BJ (cell line): ENCODE results near the gene ANO4. TPM values are rescaled to one million over a fixed set of nuclear protein-coding genes. Genes with fewer than 3 reads are reported as not detected.
"Not testable (repeated sequence)": the region's sequence is repeated elsewhere in the genome, so short reads cannot be mapped to it uniquely, and the experiment has no call there.

Experiments
- CTCF ChIA-PET: fragments of 350-600 bp; formaldehyde crosslinking; extraction: SDS; loops from one replicate; lab custom pipeline; 2021; ENCODE audit warnings: antibody characterized with exemption, inconsistent platforms; lab: Yijun Ruan, JAX
- POLR2A ChIA-PET: fragments of 300-600 bp; sonication (Branson Sonifier 250); formaldehyde crosslinking; extraction: SDS; loops from one replicate; lab custom pipeline; 2021; ENCODE audit warnings: antibody characterized with exemption; lab: Charles Lee
- DNase-seq: peaks from one replicate; pipeline ENCODE4 v3.0.0-alpha.2; 2011; ENCODE audit warnings: low read depth
- H3K27me3 ChIP-seq: 2 replicates; pipeline ENCODE4 v1.6.0; 2011; ENCODE audit warnings: low read length; ENCODE audit not compliant: control insufficient read depth, insufficient read depth
- H3K36me3 ChIP-seq: 2 replicates; pipeline ENCODE4 v1.5.1; 2011; ENCODE audit warnings: low read length; ENCODE audit not compliant: control insufficient read depth, insufficient read depth
- H3K4me3 ChIP-seq: 2 replicates; pipeline ENCODE4 v1.5.1; 2011; ENCODE audit warnings: low read depth, mild to moderate bottlenecking, control low read depth, low read length
- polyA plus RNA-seq: library from polyadenylated mRNA; depleted of rRNA; stranded (reverse); fragments of >200 nt; gene quantifications from 2 replicates; pipeline ENCODE4 v1.2.3, GENCODE V29; 2011
- TF ChIP-seq, protein P1 (sequence below): IDR thresholded peaks from 2 replicates; pipeline ENCODE4 v1.5.1; 2011; ENCODE audit warnings: low read depth, mild to moderate bottlenecking, control low read depth, inconsistent platforms, low read length, moderate library complexity; ENCODE audit not compliant: insufficient read depth

Gene ANO4
- polyA plus RNA-seq, 1 experiment = 7.1 TPM

DNA sequence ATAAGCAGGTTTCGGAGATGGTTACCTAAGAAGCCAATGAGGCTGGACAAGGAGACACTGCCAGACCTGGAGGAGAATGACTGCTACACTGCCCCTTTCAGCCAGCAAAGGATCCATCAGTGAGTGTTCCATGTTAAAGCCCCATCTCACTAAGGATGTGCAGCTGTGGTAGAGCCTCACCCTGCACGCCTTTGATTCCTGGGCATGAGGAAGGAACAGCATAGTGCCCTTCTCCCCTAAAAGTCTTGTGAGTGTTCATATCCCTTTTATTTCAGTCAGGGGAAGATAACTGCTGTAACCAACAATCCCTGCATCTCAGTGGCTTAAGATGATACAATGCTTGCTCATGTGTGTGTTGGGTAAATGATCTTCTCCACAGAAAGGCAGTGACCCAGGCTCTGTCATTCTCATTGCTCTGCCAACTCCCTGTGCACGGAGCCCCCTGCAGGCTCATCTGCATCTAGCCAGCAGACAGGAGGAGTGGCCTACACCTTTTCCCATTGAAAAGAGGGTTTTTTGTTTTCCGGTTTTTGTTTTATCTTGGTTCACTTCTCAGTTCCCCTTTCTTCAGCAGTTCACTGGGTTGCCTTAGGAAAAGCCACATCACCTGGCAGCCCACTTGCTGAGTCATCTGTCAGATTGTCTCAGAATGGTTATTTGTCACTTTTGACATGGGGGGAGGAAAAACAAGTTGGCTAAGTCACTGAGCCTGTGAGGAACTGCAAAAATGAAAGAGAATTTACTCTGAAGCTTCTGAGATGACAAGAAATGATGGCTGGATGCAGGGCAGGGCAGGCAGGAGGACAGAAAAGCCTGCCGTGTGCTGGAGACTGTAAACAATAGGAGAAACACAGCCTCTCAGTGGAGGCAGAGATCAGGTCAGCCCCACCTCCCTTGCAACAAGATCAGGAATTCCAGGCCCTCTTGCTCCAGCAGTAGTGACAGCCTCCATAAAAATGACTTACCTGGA lies 193.3 kb downstream of the ANO4 start:
- no peaks in the 10 kb centered on the region for H3K36me3 ChIP-seq
- no peaks in the 10 kb centered on the region for H3K27me3 ChIP-seq
- TF ChIP-seq, protein P1, sequence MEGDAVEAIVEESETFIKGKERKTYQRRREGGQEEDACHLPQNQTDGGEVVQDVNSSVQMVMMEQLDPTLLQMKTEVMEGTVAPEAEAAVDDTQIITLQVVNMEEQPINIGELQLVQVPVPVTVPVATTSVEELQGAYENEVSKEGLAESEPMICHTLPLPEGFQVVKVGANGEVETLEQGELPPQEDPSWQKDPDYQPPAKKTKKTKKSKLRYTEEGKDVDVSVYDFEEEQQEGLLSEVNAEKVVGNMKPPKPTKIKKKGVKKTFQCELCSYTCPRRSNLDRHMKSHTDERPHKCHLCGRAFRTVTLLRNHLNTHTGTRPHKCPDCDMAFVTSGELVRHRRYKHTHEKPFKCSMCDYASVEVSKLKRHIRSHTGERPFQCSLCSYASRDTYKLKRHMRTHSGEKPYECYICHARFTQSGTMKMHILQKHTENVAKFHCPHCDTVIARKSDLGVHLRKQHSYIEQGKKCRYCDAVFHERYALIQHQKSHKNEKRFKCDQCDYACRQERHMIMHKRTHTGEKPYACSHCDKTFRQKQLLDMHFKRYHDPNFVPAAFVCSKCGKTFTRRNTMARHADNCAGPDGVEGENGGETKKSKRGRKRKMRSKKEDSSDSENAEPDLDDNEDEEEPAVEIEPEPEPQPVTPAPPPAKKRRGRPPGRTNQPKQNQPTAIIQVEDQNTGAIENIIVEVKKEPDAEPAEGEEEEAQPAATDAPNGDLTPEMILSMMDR = peak; percentile 71
- ChIA-PET CTCF (interaction anchor here (0.8 to 2.1 kb wide), 8 partner anchors 10 to 336 kb away, joined by 3 to 13 read pairs (median 4); no protein-coding TSS in a partner anchor), POLR2A (interaction anchor here (0.9 kb wide), 1 partner anchor 57 kb away, joined by 3 read pairs; no protein-coding TSS in a partner anchor)
- H3K4me3 ChIP-seq = no peak overlapping the region
- no peak for DNase-seq

DNA sequence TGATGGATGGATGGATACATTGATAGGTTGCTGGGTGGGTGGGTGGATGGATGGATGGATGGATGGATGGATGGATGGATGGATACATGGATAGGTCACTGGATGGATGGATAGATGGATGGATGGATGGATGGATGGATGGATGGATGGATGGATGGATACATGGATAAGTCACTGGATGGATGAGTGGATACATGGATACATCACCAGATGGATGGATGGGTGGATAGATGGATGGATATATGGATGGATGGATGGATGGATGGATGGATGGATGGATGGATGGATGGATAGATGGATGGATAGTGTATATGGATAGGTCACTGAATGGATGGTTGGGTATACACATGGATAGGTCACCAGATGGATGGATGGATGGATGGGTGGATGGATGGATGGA lies 194.9 kb downstream of the ANO4 start:
- H3K36me3 ChIP-seq, DNase-seq, H3K27me3 ChIP-seq, H3K4me3 ChIP-seq, POLR2A ChIA-PET, CTCF ChIA-PET: not testable (repeated sequence)

DNA sequence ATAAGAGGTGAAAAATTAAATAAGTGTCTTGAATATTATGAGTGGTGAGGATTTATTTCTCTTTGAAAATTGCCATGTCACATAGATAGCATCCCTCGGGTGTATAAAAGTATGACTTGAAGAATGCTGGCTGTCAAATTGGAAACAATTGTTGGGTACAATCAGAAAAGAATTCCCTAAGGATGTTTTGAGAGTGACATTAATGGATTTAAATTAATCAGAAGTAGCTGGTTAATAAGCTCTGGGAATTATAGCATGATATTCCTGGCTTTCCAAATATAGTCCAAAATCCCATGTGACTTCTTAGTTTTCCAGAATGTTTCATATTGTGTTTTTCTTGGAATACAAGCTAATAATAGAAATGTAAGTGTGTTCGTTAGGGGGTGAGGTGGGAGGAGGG lies 196.5 kb downstream of the ANO4 start:
- Histone ChIP-seq H3K36me3 (no peaks in the 10 kb centered on the region), H3K4me3 (no peak overlapping the region), H3K27me3 (no peaks in the 10 kb centered on the region)
- TF ChIP-seq, protein P1 = no peak
- no peak for DNase-seq
- CTCF ChIA-PET = interaction anchor here (0.9 kb wide), 1 partner anchor 249 kb away, joined by 3 read pairs; no protein-coding TSS in a partner anchor
- POLR2A ChIA-PET = no interaction called here

DNA sequence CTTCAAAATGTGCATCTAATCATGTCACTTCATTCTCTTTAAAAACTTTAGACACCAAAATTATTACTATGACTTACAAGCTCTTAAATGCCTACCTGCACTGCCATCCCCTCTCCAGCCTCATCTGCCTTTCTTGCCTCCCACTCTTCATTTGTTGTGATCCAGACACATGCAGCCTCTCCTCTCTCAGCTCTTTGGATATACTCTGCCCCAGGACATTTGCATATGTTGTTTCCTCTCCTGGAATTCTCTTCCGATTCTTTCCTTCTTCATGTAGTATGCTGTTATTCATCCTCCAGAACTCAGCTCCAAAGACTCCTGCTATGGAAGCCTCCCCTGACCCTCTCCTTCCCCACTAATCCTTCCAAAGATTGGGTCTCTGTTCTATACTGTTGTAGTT lies 197.6 kb downstream of the ANO4 start:
- TF ChIP-seq, protein P1 = no peak
- Histone ChIP-seq H3K36me3 (no peaks in the 10 kb centered on the region), H3K4me3 (no peak overlapping the region), H3K27me3 (no peaks in the 10 kb centered on the region)
- POLR2A ChIA-PET = no interaction called here
- CTCF ChIA-PET = no interaction called here
- no peak for DNase-seq

DNA sequence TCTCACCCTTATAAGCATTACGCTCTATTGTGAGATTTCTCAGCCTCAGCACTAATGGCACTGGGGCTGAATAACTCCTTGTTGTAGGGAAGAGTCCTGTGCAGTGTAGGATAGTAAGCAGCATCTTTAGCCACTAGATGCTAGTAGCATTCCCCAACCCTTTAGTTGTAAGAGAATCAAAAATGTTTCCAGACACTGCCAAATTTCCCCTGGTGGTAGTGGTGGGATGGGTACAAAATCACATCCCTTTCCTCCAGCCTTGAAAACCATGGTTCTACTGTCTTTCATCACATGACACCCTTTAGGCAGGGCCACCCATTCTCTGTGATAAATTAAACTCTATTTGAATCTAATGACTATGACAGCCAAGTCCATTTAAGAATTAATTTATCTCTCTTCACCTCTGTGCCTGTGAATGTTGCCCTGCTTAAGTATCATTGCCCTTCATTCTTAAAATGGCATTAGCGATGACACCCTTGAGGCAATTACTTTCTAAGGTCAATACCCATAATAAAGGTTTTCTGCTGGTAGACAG lies 199.4 kb downstream of the ANO4 start:
- TF ChIP-seq, protein P1 = no peak
- H3K4me3 ChIP-seq = no peak overlapping the region
- H3K27me3 ChIP-seq = no peaks in the 10 kb centered on the region
- ChIA-PET POLR2A (no interaction called here), CTCF (no interaction called here)
- H3K36me3 ChIP-seq = no peaks in the 10 kb centered on the region
- no peak for DNase-seq
